Stimulated activated CD4-positive, alpha-beta T cell treated with anti-CD3 and anti-CD28 coated beads, Interleukin-4, amount 100 ng/mL, for 4 hours (primary cell): ENCODE results near the gene ZBTB44.

Experiments used
- DNase-seq, 2 experiments: peaks; one replicate each; pipeline ENCODE4 v3.0.0-alpha.2; 2020

ZBTB44 gene

GRCh38 chr11:130213143-130213978 lies 101.4 kb downstream of the ZBTB44 start:
- DNase-seq: peak; percentile 65 to 70

DNA sequence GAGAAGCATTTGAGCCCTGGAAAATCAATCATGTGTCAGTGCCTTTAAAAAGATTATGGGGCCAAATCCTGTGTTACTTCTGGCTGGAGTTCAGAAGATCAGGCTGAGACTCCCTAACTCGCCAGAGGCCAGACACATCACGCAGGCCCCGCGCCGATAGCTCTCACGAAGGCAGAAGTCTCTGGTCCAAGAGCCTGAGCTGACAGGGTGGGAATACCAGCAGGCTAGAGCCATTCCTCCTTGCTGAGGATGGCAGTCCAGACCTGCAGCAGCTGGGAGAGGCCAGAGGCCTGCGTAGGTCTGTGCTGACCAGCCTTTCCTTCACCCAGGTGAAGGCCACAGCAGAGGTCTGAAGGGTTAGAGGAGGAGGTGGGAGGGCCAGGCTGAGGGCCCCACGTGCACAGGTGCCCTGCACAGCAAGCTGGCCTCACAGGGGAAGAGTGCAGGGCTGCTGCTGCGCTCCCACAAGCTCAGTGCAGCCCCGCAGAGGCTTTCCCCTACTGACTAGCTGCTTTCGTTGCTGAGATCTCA lies 102.2 kb downstream of the ZBTB44 start:
- no peak for DNase-seq

DNA sequence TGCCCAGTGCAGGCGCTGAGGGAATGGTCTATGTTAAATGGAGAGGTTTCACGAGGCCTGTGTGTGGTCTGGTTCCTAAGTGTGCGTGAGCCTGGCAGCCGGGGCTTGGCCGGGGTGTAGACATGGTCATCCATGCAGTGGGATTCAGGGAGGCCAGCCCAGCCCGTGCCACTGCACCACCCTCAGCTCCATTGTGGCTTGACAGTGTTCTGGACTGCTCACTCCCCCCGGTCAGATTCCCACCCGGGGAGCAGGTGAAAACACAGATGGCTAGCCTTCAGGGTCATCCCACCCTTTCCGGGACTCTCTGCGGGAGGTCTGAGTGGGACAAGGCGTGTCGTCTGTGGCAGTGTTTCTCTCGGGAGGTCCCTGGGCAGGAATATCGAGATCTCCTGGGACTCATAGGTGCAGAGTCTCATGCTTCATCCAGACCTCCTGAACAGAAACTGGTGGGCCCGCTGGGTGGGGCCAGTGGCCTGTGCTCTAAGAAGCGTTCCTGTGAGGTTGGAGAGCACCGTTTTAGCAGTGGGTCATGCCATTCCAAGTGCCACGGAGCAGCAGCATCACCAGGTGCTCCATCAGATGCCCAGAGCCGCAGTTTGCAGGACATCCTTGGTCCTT lies 102.8 kb downstream of the ZBTB44 start:
- DNase-seq: no peak

- DNase-seq: no peak
Measured at GRCh38 chr11:130211144-130211543, 103.6 kb downstream of the ZBTB44 start.

GRCh38 chr11:130209954-130210854 lies 104.5 kb downstream of the ZBTB44 start:
- DNase-seq: no peak

DNA sequence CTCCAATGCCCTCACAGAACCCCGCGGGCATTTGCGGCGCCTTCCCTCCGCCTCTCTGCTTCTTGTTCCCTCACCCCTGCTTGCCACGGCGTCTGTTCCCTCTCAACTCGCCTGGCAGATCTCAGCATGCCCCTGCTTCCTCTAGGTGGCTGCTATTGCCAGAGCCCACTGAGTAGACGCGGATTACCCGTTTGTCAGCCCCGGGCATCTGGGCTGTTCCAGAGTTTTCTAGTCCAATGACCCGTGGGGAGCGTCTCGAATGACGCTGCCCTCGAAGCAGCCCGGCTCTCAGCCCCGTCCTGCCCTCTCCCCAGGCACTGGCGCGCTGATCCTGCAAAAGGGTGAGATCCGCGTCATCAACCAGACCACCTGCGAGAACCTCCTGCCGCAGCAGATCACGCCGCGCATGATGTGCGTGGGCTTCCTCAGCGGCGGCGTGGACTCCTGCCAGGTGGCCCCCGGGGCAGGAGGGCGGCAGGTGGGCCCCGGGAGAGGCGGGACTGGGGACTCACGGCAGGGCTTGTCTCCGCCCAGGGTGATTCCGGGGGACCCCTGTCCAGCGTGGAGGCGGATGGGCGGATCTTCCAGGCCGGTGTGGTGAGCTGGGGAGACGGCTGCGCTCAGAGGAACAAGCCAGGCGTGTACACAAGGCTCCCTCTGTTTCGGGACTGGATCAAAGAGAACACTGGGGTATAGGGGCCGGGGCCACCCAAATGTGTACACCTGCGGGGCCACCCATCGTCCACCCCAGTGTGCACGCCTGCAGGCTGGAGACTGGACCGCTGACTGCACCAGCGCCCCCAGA lies 105.4 kb downstream of the ZBTB44 start:
- DNase-seq: no peak

GRCh38 chr11:130208241-130209127 lies 106.2 kb downstream of the ZBTB44 start:
- no peak for DNase-seq

- DNase-seq: no peak
Measured at GRCh38 chr11:130206141-130206540, 108.6 kb downstream of the ZBTB44 start.

- no peak for DNase-seq
Measured at GRCh38 chr11:130204703-130205095, 110.0 kb downstream of the ZBTB44 start.

- DNase-seq: no peak
Measured at GRCh38 chr11:130203766-130204702, 110.7 kb downstream of the ZBTB44 start.

DNA sequence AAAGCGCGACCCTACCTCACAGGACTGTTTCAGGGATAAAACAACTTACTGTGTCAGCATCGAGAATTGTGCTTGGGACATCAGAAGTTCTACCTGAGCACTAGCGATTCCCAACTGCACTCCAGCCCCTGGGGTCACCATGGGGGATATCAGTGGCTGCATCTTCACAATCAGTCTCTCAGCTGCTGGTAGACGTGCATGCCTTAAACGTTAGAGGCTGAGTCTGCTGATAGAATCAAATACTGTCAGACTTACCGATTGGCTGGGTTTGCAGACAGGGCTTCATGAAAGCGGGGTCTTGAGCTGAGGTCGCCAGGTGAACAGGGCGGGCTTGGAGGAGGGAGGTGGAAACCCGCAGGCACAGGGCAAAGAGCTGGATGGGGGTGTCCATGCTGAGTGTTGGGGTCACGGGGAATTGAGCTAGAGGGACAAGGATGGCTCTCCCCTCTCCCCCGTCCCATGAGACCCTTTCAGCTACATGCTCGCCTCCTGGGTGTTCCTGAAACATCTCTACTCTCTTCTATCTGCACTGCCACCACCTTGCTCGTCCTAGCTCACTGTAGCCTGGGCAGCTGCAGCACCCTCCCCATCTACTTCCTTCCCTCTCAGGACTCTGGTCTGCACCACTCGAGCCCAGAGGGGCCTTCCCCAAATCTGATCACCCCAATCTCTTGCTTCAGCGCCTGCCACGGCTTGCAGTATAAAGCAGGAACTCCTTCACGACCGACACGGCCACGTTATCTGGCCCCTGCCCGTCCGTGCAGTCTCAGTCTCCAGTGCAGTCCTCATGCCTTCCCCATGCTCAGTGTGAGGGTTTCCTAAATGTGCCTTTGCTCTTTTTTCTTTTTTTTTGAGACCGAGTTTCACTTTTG lies 111.7 kb downstream of the ZBTB44 start:
- no peak for DNase-seq

DNA sequence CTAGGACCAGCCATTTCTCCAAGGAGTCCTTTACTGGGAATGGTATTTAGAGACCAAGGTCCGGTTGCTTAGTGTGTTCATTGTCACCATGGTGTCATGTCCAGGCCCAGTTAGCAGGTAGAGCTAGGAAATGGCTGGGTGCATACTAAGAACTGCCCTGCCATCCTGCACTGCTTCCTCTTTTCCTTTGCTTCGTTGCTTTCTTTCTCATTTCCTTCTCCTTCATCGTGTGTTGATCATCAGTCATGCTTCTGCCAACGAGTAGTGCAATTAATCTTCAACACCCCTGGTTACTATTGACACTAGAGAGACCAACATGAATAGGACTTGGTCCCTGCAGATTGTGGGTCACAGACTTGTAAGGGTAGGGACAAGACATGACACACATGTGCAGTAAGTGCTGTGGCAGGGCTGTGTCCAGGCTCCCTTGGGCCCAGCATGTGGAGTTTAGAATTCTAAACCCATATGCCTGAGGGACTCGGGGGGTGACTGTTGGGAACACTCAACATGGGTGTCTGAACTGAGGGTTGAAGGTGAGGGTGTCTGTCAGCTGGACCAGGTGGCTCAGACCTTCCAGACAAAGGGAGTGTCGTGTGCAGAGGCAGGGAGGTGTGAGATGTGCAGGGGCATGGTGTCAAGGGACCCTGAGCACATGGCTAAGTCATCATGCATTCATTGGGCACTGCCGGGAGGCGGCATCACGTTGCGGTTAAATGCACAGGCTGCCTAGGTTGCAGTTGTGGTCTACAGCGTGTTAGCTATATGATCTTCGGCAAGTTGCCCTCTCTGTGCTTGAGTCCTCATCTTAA lies 112.5 kb downstream of the ZBTB44 start:
- DNase-seq: no peak

GRCh38 chr11:130201026-130201425 lies 113.7 kb downstream of the ZBTB44 start:
- no peak for DNase-seq

GRCh38 chr11:130199792-130200191 lies 114.9 kb downstream of the ZBTB44 start:
- DNase-seq: no peak

DNA sequence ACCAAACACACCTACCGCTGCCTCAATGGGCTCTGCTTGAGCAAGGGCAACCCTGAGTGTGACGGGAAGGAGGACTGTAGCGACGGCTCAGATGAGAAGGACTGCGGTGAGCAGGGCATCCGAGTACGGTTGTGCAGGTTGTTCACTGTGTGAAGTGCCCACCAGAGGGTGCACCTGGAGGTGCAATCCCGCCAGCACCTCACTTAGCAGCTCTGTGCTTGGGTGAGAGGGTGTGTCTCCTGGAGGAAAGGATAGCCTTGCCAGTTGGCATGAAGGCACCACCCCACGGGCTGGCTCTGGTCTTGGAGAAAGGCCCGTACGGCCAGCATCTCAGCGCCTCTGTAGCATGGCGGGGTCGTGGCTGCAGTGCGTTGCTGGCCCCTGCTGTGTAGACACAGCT lies 115.8 kb downstream of the ZBTB44 start:
- no peak for DNase-seq

DNA sequence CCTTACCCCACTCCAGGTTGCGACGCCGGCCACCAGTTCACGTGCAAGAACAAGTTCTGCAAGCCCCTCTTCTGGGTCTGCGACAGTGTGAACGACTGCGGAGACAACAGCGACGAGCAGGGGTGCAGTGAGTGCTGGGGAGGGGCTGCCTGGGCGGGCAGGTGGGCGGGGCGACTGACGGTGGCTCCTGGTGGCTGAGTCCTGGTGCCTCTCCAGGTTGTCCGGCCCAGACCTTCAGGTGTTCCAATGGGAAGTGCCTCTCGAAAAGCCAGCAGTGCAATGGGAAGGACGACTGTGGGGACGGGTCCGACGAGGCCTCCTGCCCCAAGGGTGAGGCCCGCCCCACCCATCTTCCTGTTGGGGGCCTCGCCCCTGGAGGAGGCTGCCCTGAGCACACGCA lies 116.4 kb downstream of the ZBTB44 start:
- no peak for DNase-seq

- no peak for DNase-seq
Measured at GRCh38 chr11:130197386-130198035, 117.2 kb downstream of the ZBTB44 start.
